Upper lobe of right lung (tissue), 1 donor: ENCODE data around the gene INPP5A. TPM values are rescaled to one million over a fixed set of nuclear protein-coding genes. Genes with fewer than 3 reads are reported as not detected.

Experiments used
- ATAC-seq: fragments of 200-7000 bp; cut with Tn5 transposase; one replicate; pipeline ENCODE4 v1.9.1; 2020; ENCODE audit warnings: mild to moderate bottlenecking, moderate library complexity
- DNase-seq: peaks from one replicate; pipeline ENCODE4 v3.0.0-alpha.2; 2020
- H3K27ac ChIP-seq: fragments of 200-600 bp; one replicate; pipeline ENCODE4 v1.8.0; 2022
- H3K27me3 ChIP-seq: fragments of 200-600 bp; one replicate; pipeline ENCODE4 v1.8.0; 2022; ENCODE audit warnings: mild to moderate bottlenecking
- H3K36me3 ChIP-seq: fragments of 200-600 bp; one replicate; pipeline ENCODE4 v1.8.0; 2022
- H3K4me1 ChIP-seq: fragments of 200-600 bp; one replicate; pipeline ENCODE4 v1.8.0; 2022
- H3K4me3 ChIP-seq: fragments of 200-600 bp; one replicate; pipeline ENCODE4 v1.8.0; 2022; ENCODE audit warnings: mild to moderate bottlenecking
- H3K9me3 ChIP-seq: fragments of 200-600 bp; one replicate; pipeline ENCODE4 v1.8.0; 2022
- CTCF ChIP-seq: fragments of 200-600 bp; IDR thresholded peaks from one replicate; pipeline ENCODE4 v1.8.0; 2022; ENCODE audit warnings: antibody characterized with exemption
- intact Hi-C: fragments of 100-400 bp; cut with DNase I; formaldehyde crosslinking; loops from one replicate; pipeline ENCODE4 v1.11.0; 2022
- total RNA-seq: library from RNA; stranded (reverse); fragmentation: NEBNext Ultra II Directional; extraction: Animal tissue kit (Norgen Biotek cat#: 25700); gene quantifications from one replicate; pipeline ENCODE4 v1.2.1, GENCODE V29; 2021
- donor health status: DM: no; HTN: yes; CAD: no; lungs with severe emphysema.

INPP5A gene
- total RNA-seq, 1 donor from 2014 or later = 38.3 TPM

DNA sequence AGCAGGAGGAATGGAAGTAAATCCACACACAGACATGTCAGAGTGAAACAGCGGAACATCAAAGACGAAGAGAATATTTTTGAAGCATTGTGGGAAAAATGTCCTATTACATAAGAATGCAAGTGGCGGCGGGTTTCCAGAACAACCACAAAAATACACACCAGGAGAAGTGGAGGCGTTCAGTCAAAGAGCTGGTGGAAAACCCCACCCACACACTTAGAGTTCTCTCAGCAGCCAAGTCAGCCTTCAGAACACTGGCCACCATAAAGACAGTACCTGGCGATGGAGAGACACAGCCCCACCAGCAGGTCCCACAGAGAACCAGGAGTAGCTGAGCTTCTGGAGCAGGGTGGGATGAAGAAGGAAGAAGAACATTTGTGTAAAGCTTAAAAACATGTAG, 224.7 kb downstream of the INPP5A start:
- Histone ChIP-seq H3K27ac (no peak overlapping the region), H3K9me3 (no peaks in the 10 kb centered on the region), H3K36me3 (no peaks in the 10 kb centered on the region), H3K4me3 (no peak overlapping the region), H3K27me3 (no peaks in the 10 kb centered on the region), H3K4me1 (no peaks in the 10 kb centered on the region)
- DNase-seq = no peak
- ATAC-seq = no peak
- intact Hi-C loops = no loop called here
- TF ChIP-seq CTCF = no peak

GRCh38 chr10:132763545-132763944, 226.0 kb downstream of the INPP5A start:
- Histone ChIP-seq H3K9me3 (no peaks in the 10 kb centered on the region), H3K27ac (no peak overlapping the region), H3K4me3 (no peak overlapping the region), H3K36me3 (no peaks in the 10 kb centered on the region), H3K4me1 (no peaks in the 10 kb centered on the region), H3K27me3 (no peaks in the 10 kb centered on the region)
- intact Hi-C loops = no loop called here
- DNase-seq (no peak), ATAC-seq (no peak)
- TF ChIP-seq CTCF = no peak

GRCh38 chr10:132764108-132764507, 226.5 kb downstream of the INPP5A start:
- Histone ChIP-seq H3K27ac (no peak overlapping the region), H3K36me3 (no peaks in the 10 kb centered on the region), H3K9me3 (no peaks in the 10 kb centered on the region), H3K4me3 (no peak overlapping the region), H3K27me3 (no peaks in the 10 kb centered on the region), H3K4me1 (no peaks in the 10 kb centered on the region)
- no peak for DNase-seq
- intact Hi-C loops = no loop called here
- ATAC-seq = no peak
- no peak for TF ChIP-seq CTCF

GRCh38 chr10:132765435-132765834, 227.8 kb downstream of the INPP5A start:
- DNase-seq (no peak), ATAC-seq (no peak)
- no peak for TF ChIP-seq CTCF
- H3K27ac ChIP-seq = no peak overlapping the region
- H3K4me1 ChIP-seq = no peaks in the 10 kb centered on the region
- H3K27me3 ChIP-seq = no peaks in the 10 kb centered on the region
- no peaks in the 10 kb centered on the region for H3K9me3 ChIP-seq
- intact Hi-C loops = no loop called here
- H3K4me3 ChIP-seq = no peak overlapping the region
- H3K36me3 ChIP-seq = no peaks in the 10 kb centered on the region

DNA sequence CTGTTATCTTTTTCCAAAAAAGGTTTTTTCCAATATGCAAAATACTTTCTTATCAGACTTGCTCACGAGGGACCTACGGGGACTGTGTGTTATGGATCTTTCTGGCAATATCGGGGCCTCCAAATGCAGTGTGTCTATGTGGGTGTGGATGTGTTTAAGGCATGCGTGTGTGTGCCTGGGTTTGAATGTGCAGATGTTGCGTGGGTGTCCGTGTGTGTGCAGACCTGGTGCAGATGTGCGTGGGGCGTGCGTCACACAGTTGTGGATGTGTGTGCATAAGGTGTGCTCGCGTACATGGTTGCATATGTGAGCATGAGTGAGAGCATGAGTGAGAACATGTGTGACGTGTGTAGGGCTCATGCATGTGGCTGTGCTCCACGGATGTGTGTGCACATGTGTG, 228.7 kb downstream of the INPP5A start:
- Histone ChIP-seq H3K36me3 (no peaks in the 10 kb centered on the region), H3K27me3 (no peaks in the 10 kb centered on the region), H3K4me3 (no peak overlapping the region), H3K9me3 (no peaks in the 10 kb centered on the region), H3K4me1 (no peaks in the 10 kb centered on the region), H3K27ac (no peak overlapping the region)
- DNase-seq (no peak), ATAC-seq (no peak)
- no peak for TF ChIP-seq CTCF
- intact Hi-C loops = no loop called here
